Ishikawa (cell line): ENCODE measurements around the gene TMEM269.
A peak's percentile ranks its signal among the peaks of the same experiment; 100 is the strongest.

Experiments
- CEBPB ChIP-seq: IDR thresholded peaks from 2 replicates; pipeline ENCODE4 v1.6.1; 2012
- CREB1 ChIP-seq: IDR thresholded peaks from 2 replicates; pipeline ENCODE4 v1.6.1; 2012; ENCODE audit warnings: low read depth
- EGR1 ChIP-seq: IDR thresholded peaks from 2 replicates; pipeline ENCODE4 v1.6.1; 2012
- EP300 ChIP-seq: IDR thresholded peaks from 2 replicates; pipeline ENCODE4 v1.6.1; 2012; ENCODE audit warnings: borderline replicate concordance
- FOXM1 ChIP-seq: IDR thresholded peaks from 2 replicates; pipeline ENCODE4 v1.6.1; 2012; ENCODE audit warnings: low read depth, borderline replicate concordance
- NFIC ChIP-seq: IDR thresholded peaks from 2 replicates; pipeline ENCODE4 v1.6.1; 2012
- RAD21 ChIP-seq: IDR thresholded peaks from 2 replicates; pipeline ENCODE4 v1.6.1; 2012; ENCODE audit warnings: low read depth
- TAF1 ChIP-seq: IDR thresholded peaks from 2 replicates; pipeline ENCODE4 v1.6.1; 2012; ENCODE audit warnings: low read depth, mild to moderate bottlenecking
- TCF12 ChIP-seq: IDR thresholded peaks from 2 replicates; pipeline ENCODE4 v1.6.1; 2012; ENCODE audit warnings: low read depth
- TEAD4 ChIP-seq: IDR thresholded peaks from 2 replicates; pipeline ENCODE4 v1.6.1; 2012
- YY1 ChIP-seq: IDR thresholded peaks from 2 replicates; pipeline ENCODE4 v1.6.1; 2012; ENCODE audit warnings: low read depth
- ZBTB7A ChIP-seq: IDR thresholded peaks from 2 replicates; pipeline ENCODE4 v1.6.1; 2012; ENCODE audit warnings: low read depth
- TF ChIP-seq, protein P1 (sequence below): IDR thresholded peaks from 2 replicates; pipeline ENCODE4 v1.6.1; 2012; ENCODE audit warnings: low read depth, mild to moderate bottlenecking
- TF ChIP-seq, protein P2 (sequence below): IDR thresholded peaks from 2 replicates; pipeline ENCODE4 v1.6.1; 2012
- TF ChIP-seq, protein P3 (sequence below): IDR thresholded peaks from 2 replicates; pipeline ENCODE4 v1.6.1; 2012

TMEM269 gene

GRCh38 chr1:42845193-42845592 lies 60.4 kb downstream of the TMEM269 start:
- TF ChIP-seq EP300 (no peak), TEAD4 (no peak), YY1 (no peak), ZBTB7A (no peak), NFIC (no peak), CEBPB (no peak), RAD21 (no peak), FOXM1 (no peak), CREB1 (no peak)
- TF ChIP-seq, protein P1, sequence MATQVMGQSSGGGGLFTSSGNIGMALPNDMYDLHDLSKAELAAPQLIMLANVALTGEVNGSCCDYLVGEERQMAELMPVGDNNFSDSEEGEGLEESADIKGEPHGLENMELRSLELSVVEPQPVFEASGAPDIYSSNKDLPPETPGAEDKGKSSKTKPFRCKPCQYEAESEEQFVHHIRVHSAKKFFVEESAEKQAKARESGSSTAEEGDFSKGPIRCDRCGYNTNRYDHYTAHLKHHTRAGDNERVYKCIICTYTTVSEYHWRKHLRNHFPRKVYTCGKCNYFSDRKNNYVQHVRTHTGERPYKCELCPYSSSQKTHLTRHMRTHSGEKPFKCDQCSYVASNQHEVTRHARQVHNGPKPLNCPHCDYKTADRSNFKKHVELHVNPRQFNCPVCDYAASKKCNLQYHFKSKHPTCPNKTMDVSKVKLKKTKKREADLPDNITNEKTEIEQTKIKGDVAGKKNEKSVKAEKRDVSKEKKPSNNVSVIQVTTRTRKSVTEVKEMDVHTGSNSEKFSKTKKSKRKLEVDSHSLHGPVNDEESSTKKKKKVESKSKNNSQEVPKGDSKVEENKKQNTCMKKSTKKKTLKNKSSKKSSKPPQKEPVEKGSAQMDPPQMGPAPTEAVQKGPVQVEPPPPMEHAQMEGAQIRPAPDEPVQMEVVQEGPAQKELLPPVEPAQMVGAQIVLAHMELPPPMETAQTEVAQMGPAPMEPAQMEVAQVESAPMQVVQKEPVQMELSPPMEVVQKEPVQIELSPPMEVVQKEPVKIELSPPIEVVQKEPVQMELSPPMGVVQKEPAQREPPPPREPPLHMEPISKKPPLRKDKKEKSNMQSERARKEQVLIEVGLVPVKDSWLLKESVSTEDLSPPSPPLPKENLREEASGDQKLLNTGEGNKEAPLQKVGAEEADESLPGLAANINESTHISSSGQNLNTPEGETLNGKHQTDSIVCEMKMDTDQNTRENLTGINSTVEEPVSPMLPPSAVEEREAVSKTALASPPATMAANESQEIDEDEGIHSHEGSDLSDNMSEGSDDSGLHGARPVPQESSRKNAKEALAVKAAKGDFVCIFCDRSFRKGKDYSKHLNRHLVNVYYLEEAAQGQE, result no peak
- TF ChIP-seq, protein P2, sequence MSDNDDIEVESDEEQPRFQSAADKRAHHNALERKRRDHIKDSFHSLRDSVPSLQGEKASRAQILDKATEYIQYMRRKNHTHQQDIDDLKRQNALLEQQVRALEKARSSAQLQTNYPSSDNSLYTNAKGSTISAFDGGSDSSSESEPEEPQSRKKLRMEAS, result no peak

DNA sequence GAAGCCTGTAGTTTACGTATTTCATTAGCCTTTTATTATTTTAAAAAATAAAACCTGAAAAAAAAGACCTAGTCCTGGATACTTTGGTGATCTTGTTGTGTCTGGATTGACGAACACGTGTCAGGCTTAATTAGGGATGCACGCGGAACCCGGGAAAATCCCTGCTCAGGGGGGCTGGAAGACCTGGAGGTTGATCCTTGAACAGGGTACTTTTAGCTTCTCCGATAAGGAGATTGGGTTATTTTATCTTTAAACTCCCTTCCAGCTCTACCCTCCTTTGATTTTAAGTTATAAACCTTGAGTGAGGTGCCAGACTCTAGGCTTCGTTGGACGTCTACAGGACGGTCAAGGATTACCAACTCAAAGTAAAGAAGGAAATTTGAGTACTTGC lies 61.1 kb downstream of the TMEM269 start:
- TF ChIP-seq, protein P3, sequence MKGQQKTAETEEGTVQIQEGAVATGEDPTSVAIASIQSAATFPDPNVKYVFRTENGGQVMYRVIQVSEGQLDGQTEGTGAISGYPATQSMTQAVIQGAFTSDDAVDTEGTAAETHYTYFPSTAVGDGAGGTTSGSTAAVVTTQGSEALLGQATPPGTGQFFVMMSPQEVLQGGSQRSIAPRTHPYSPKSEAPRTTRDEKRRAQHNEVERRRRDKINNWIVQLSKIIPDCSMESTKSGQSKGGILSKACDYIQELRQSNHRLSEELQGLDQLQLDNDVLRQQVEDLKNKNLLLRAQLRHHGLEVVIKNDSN, result no peak
- TF ChIP-seq ZBTB7A (no peak), TCF12 (no peak), TEAD4 (no peak), FOXM1 (no peak), CEBPB (no peak), CREB1 (no peak), EP300 (no peak), NFIC (no peak), RAD21 (no peak), TAF1 (no peak), YY1 (no peak), EGR1 (no peak)
- TF ChIP-seq, protein P2, result no peak
- TF ChIP-seq, protein P1, result no peak

- TF ChIP-seq TAF1 (peak; percentile 67), TEAD4 (no peak), YY1 (no peak), ZBTB7A (peak; percentile 97), CREB1 (no peak), EP300 (no peak)
- TF ChIP-seq, protein P1, result no peak
- TF ChIP-seq, protein P3, result no peak
- TF ChIP-seq, protein P2, result peak; percentile 71; the same call in 1 of the 2 replicates
Measured at GRCh38 chr1:42846257-42847110, 61.7 kb downstream of the TMEM269 start, which contains the start of gene ZNF691. ZNF691 (plus strand) TSS chr1:42846613; CDS start chr1:42849659, 3,046 bp downstream.

DNA sequence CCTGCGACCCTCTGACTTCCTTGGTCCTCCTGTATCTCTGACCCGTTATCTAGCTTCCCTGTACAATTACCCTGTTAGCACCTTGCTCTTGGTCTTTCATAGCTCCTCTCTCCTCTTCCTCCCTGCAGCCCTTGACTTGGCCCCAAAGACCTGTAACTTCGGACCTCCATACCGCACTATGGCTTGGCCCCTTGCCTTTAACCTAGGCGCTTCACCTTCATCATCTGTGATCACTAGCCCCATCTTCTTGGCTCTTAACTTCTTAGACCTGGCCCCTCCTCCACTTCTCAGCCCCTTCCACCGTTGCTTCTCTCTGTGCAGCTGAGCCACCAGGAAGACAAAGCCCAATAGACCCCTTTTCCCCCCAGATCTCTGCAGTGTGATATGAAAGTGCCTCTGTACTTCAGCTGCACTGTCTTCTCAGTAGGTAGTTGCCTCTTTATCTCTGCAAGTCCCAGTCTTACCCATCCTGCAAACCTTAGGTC lies 62.4 kb downstream of the TMEM269 start:
- TF ChIP-seq CEBPB (no peak), YY1 (no peak), TCF12 (no peak), TEAD4 (no peak), TAF1 (no peak)
- TF ChIP-seq, protein P3, result no peak
